AG04450 (cell line): ENCODE results near the gene SGO2. TPM values are rescaled to one million over a fixed set of nuclear protein-coding genes. Genes with fewer than 3 reads are reported as not detected.
"Not testable (repeated sequence)": the region's sequence is repeated elsewhere in the genome, so short reads cannot be mapped to it uniquely, and the experiment has no call there.

Experiments
- CTCF ChIA-PET: fragments of 300-600, 350-600 bp; formaldehyde crosslinking; extraction: SDS; loops from one replicate; lab custom pipeline; 2022; ENCODE audit warnings: antibody characterized with exemption, inconsistent platforms; lab: Charles Lee
- POLR2A ChIA-PET: fragments of 350-600 bp; formaldehyde crosslinking; extraction: SDS; loops from one replicate; lab custom pipeline; 2021; ENCODE audit warnings: antibody characterized with exemption, inconsistent platforms; lab: Yijun Ruan, JAX
- DNase-seq: peaks from one replicate; pipeline ENCODE4 v3.0.0-alpha.2; 2011; ENCODE audit warnings: low read depth, low spot score
- H3K27ac ChIP-seq: one replicate; pipeline ENCODE4 v1.5.1; 2012; ENCODE audit warnings: low read depth, low read length, control low read depth
- H3K27me3 ChIP-seq: one replicate; pipeline ENCODE4 v1.6.0; 2012; ENCODE audit warnings: low read length; ENCODE audit not compliant: control insufficient read depth, insufficient read depth
- H3K4me3 ChIP-seq: 2 replicates; pipeline ENCODE4 v1.5.1; 2011; ENCODE audit warnings: mild to moderate bottlenecking, low read depth, low read length, control low read depth
- H3K9me3 ChIP-seq: 2 replicates; pipeline ENCODE4 v1.5.1; 2012; ENCODE audit warnings: low read length; ENCODE audit not compliant: control insufficient read depth, insufficient read depth
- CTCF ChIP-seq: IDR thresholded peaks from 2 replicates; pipeline ENCODE4 v1.5.1; 2011; ENCODE audit warnings: low read depth, low read length, control low read depth, inconsistent platforms
- polyA plus RNA-seq: library from polyadenylated mRNA; depleted of rRNA; stranded (reverse); fragments of >200 nt; gene quantifications from 2 replicates; pipeline ENCODE4 v1.2.3, GENCODE V29; 2011

Gene SGO2
- polyA plus RNA-seq, 1 experiment, result 8.4 TPM

- no peaks in the 10 kb centered on the region for H3K9me3 ChIP-seq
- peak overlapping the region; percentile 59 for H3K27ac ChIP-seq
- ChIA-PET POLR2A (no interaction called here), CTCF (no interaction called here)
- TF ChIP-seq CTCF, result no peak
- H3K27me3 ChIP-seq, result no peaks in the 10 kb centered on the region
- no peak overlapping the region for H3K4me3 ChIP-seq
- no peak for DNase-seq
Observed at GRCh38 chr2:200624658-200625057, 98.7 kb downstream of the SGO2 start.

GRCh38 chr2:200625282-200625681 is 99.3 kb downstream of the SGO2 start:
- CTCF ChIA-PET, result interaction anchor here (0.6 to 1.7 kb wide), 3 partner anchors 10 to 42 kb away, joined by 3 to 7 read pairs (median 3); no protein-coding TSS in a partner anchor
- POLR2A ChIA-PET, result no interaction called here
- Histone ChIP-seq H3K4me3 (no peak overlapping the region), H3K27ac (no peak overlapping the region), H3K9me3 (no peaks in the 10 kb centered on the region), H3K27me3 (no peaks in the 10 kb centered on the region)
- TF ChIP-seq CTCF, result no peak
- DNase-seq, result no peak

- Histone ChIP-seq H3K27me3 (no peaks in the 10 kb centered on the region), H3K9me3 (no peaks in the 10 kb centered on the region), H3K27ac (no peak overlapping the region), H3K4me3 (no peak overlapping the region)
- TF ChIP-seq CTCF, result no peak
- CTCF ChIA-PET, result interaction anchor here (0.6 to 1.7 kb wide), 3 partner anchors 10 to 42 kb away, joined by 3 to 7 read pairs (median 3); no protein-coding TSS in a partner anchor
- DNase-seq, result no peak
- POLR2A ChIA-PET, result no interaction called here
Observed at GRCh38 chr2:200625958-200626363, 100.0 kb downstream of the SGO2 start.

GRCh38 chr2:200627110-200627770 is 101.2 kb downstream of the SGO2 start:
- Histone ChIP-seq H3K27ac (no peak overlapping the region), H3K9me3 (no peaks in the 10 kb centered on the region), H3K4me3 (no peak overlapping the region), H3K27me3 (no peaks in the 10 kb centered on the region)
- no peak for DNase-seq
- no peak for TF ChIP-seq CTCF
- CTCF ChIA-PET, result no interaction called here
- POLR2A ChIA-PET, result no interaction called here

- DNase-seq, CTCF ChIA-PET, H3K9me3 ChIP-seq, H3K27me3 ChIP-seq, H3K4me3 ChIP-seq, POLR2A ChIA-PET, H3K27ac ChIP-seq: not testable (repeated sequence)
Observed at GRCh38 chr2:200628461-200628860, 102.5 kb downstream of the SGO2 start.
